Measurements from ENCODE around the gene LEPR. TPM values are rescaled to one million over a fixed set of nuclear protein-coding genes. Genes with fewer than 3 reads are reported as not detected.

Gene LEPR
- total RNA-seq, 1 donor from 2014 or later: 3.0 TPM

DNA sequence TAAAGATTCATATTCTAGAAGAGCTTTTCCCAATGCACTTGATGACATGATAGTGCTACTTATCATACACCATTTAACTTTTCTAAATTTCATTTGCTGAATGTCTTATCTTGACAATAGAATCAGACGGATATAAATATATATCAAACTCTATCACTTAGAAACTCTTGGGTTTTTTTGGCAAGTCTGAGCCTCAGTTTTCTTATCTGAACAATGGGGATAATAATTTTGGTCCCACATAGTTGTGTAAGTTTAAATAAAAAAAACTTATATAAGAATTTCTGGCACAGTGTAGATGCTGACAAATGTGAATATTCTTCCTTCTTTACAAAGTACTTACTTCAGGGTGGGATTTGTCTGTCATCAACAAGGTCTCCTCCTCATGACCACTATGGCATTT is 21.5 kb upstream of the LEPR start:
- peaks cover 3% of the 10 kb centered on the region for H3K4me1 Mint-ChIP-seq (ENCODE audit: low read depth)
- H3K27me3 Mint-ChIP-seq: no peaks in the 10 kb centered on the region
- peaks cover 6% of the 10 kb centered on the region for H3K36me3 Mint-ChIP-seq (ENCODE audit: insufficient read depth)
- TF ChIP-seq, protein P1, sequence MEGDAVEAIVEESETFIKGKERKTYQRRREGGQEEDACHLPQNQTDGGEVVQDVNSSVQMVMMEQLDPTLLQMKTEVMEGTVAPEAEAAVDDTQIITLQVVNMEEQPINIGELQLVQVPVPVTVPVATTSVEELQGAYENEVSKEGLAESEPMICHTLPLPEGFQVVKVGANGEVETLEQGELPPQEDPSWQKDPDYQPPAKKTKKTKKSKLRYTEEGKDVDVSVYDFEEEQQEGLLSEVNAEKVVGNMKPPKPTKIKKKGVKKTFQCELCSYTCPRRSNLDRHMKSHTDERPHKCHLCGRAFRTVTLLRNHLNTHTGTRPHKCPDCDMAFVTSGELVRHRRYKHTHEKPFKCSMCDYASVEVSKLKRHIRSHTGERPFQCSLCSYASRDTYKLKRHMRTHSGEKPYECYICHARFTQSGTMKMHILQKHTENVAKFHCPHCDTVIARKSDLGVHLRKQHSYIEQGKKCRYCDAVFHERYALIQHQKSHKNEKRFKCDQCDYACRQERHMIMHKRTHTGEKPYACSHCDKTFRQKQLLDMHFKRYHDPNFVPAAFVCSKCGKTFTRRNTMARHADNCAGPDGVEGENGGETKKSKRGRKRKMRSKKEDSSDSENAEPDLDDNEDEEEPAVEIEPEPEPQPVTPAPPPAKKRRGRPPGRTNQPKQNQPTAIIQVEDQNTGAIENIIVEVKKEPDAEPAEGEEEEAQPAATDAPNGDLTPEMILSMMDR (IDR thresholded peaks at IDR 0.05; ENCODE audit: unreplicated experiment): no peak
- H3K9me3 Mint-ChIP-seq (ENCODE audit: low read depth): no peaks in the 10 kb centered on the region
- H3K27ac Mint-ChIP-seq: no peak overlapping the region
- no peak overlapping the region for H3K4me3 Mint-ChIP-seq (ENCODE audit: low read depth)
- no peak for DNase-seq (ENCODE audit: low spot score, unreplicated experiment)

DNA sequence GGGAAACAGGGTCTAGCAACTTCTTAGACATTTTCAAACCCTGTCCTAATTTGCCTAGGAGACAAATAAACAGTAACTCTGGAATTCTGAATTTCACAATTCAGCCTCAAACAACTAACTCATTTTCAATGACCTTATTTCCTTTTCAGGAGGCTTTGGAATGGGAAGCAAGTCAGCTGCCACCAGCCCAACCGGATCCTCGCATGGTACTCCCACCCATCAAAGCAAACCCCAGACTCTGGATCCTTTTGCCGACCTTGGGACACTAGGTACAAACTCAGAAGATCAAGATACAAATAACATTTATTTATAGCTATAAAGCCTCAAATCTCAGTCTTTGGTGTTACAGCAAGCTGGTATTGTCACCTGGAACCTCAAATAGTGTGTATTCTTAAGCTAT is 18.9 kb upstream of the LEPR start:
- peaks cover 3% of the 10 kb centered on the region for H3K4me1 Mint-ChIP-seq (ENCODE audit: low read depth)
- no peak overlapping the region for H3K4me3 Mint-ChIP-seq (ENCODE audit: low read depth)
- peaks cover 6% of the 10 kb centered on the region for H3K36me3 Mint-ChIP-seq (ENCODE audit: insufficient read depth)
- H3K27me3 Mint-ChIP-seq: no peaks in the 10 kb centered on the region
- H3K27ac Mint-ChIP-seq: no peak overlapping the region
- no peak for DNase-seq (ENCODE audit: low spot score, unreplicated experiment)
- TF ChIP-seq, protein P1 (IDR thresholded peaks at IDR 0.05; ENCODE audit: unreplicated experiment): no peak
- no peaks in the 10 kb centered on the region for H3K9me3 Mint-ChIP-seq (ENCODE audit: low read depth)

DNA sequence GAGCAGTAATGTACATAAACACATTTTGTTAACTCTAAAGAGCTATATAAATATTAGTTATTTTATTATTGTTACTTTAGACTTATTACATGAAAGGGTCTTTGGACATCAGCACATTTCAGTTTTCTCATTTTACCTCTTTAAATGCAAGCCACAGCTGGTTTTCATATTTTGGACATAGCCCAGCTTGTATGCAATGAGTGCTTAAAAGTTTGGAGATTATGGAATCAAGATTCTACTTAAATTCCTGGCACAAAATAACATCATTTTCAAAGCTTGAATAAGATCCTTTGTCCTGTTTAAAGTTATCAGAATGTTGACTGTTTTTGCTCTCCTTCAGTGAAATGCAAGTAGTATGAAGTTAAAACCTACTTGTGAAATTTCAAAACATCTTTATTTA is 15.5 kb upstream of the LEPR start:
- Mint-ChIP-seq H3K27ac (no peak overlapping the region), H3K36me3 (ENCODE audit: insufficient read depth) (peaks cover 4% of the 10 kb centered on the region)

DNA sequence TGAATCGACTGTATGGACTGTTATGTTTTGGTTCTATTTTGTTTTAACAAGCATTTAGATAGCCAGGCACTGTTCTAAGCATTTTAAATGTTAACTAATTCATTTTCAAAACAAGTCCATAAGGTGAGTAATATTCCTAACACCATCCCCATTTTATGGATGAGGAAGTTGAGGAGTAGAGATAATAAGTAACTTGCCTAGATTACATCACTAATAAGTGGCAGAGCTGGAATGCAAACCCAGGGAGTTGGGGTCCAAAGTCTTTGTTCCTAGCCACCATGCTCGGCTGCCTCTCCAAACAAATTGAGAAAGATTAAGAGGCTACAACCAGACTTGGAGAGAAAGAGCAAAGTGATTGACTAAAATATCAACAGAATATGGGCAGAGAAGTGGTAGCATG is 12.6 kb upstream of the LEPR start:
- Mint-ChIP-seq H3K36me3 (ENCODE audit: insufficient read depth) (peaks cover 2% of the 10 kb centered on the region), H3K9me3 (ENCODE audit: low read depth) (no peaks in the 10 kb centered on the region), H3K4me1 (ENCODE audit: low read depth) (peaks cover 4% of the 10 kb centered on the region), H3K4me3 (ENCODE audit: low read depth) (no peak overlapping the region), H3K27ac (no peak overlapping the region), H3K27me3 (no peaks in the 10 kb centered on the region)
- DNase-seq (ENCODE audit: low spot score, unreplicated experiment): no peak
- TF ChIP-seq, protein P1 (IDR thresholded peaks at IDR 0.05; ENCODE audit: unreplicated experiment): no peak

More for the DNA sequence above, 15.5 kb upstream of the LEPR start:
- TF ChIP-seq, protein P1 (IDR thresholded peaks at IDR 0.05; ENCODE audit: unreplicated experiment): no peak
- H3K4me1 Mint-ChIP-seq (ENCODE audit: low read depth): no peaks in the 10 kb centered on the region
- no peak overlapping the region for H3K4me3 Mint-ChIP-seq (ENCODE audit: low read depth)
- no peaks in the 10 kb centered on the region for H3K9me3 Mint-ChIP-seq (ENCODE audit: low read depth)
- H3K27me3 Mint-ChIP-seq: no peaks in the 10 kb centered on the region
- no peak for DNase-seq (ENCODE audit: low spot score, unreplicated experiment)

DNA sequence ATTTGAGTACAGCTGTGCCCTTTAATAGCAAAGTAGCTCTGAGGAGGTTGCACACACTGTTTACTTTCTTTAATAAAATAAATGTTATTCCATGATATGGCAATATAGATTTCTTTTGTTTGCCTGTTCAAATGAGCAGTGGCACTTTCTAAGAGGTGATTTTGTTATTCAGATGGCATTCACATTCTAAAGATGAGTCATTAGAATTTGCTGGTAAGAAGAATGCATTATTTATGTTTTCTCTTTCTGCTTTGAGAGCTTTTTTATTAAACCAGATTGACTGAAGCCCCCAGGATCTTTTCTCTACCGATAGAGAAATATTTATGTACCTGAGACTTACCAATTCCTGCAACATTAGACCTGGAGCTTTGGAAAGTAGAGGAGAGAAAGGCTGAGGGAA is 11.2 kb upstream of the LEPR start:
- Mint-ChIP-seq H3K36me3 (ENCODE audit: insufficient read depth) (peaks cover 2% of the 10 kb centered on the region), H3K27ac (no peak overlapping the region)

More for the DNA sequence above, 11.2 kb upstream of the LEPR start:
- no peaks in the 10 kb centered on the region for H3K27me3 Mint-ChIP-seq
- no peak for DNase-seq (ENCODE audit: low spot score, unreplicated experiment)
- TF ChIP-seq, protein P1 (IDR thresholded peaks at IDR 0.05; ENCODE audit: unreplicated experiment): no peak
- no peaks in the 10 kb centered on the region for H3K9me3 Mint-ChIP-seq (ENCODE audit: low read depth)
- H3K4me3 Mint-ChIP-seq (ENCODE audit: low read depth): no peak overlapping the region
- H3K4me1 Mint-ChIP-seq (ENCODE audit: low read depth): peaks cover 6% of the 10 kb centered on the region

All from progenitor cell of endocrine pancreas (in vitro differentiated cells).